Left lung (tissue), 10 donors: ENCODE results near the gene KMT2E. TPM values are rescaled to one million over a fixed set of nuclear protein-coding genes. Genes with fewer than 3 reads are reported as not detected.

ENCODE experiments used
- ATAC-seq: fragments of 200-7000 bp; cut with Tn5 transposase; one replicate; pipeline ENCODE4 v1.9.1; 2020; ENCODE audit warnings: moderate library complexity
- DNase-seq, 4 donors: peaks; one replicate each; pipeline ENCODE4 v3.0.0-alpha.2; 2013 to 2020
- H3K27ac ChIP-seq, 2 donors: fragments of 200-600 bp; sonication (generic) in 1 of 2; one replicate each; pipeline versions ENCODE4 v1.5.0 to v1.8.0; 2020 to 2021
- H3K27me3 ChIP-seq, 2 donors: fragments of 200-600 bp; sonication (generic) in 1 of 2; one replicate each; pipeline versions ENCODE4 v1.5.0 to v1.8.0; 2020 to 2021
- H3K36me3 ChIP-seq, 2 donors: fragments of 200-600 bp; sonication (generic) in 1 of 2; one replicate each; pipeline versions ENCODE4 v1.5.0 to v1.8.0; 2020 to 2021
- H3K4me1 ChIP-seq, 2 donors: fragments of 200-600 bp; one replicate each; pipeline ENCODE4 v1.8.0; 2021
- H3K4me3 ChIP-seq, 2 donors: fragments of 200-600 bp; sonication (generic) in 1 of 2; one replicate each; pipeline versions ENCODE4 v1.5.0 to v1.8.0; 2020 to 2021; ENCODE audit warnings: mild to moderate bottlenecking in 1 of 2
- H3K9me3 ChIP-seq, 2 donors: fragments of 200-600 bp; sonication (generic) in 1 of 2; one replicate each; pipeline versions ENCODE4 v1.5.0 to v1.8.0; 2020 to 2021
- intact Hi-C, 2 donors: fragments of 100-400 bp; cut with DNase I; formaldehyde crosslinking; loops; one replicate each; pipeline versions ENCODE4 v1.11.2 to v1.14.2; 2022
- polyA plus RNA-seq, 6 donors: library from polyadenylated mRNA; unstranded; fragments of 120-200 nt; gene quantifications; one replicate each; pipeline ENCODE4 v1.2.1, GENCODE V29; 2013; ENCODE audit not compliant: insufficient read length in 6 of 6
- total RNA-seq, 2 donors: library from RNA; stranded (reverse); fragmentation: NEBNext Ultra II Directional; extraction: Animal tissue kit (Norgen Biotek cat#: 25700); gene quantifications; one replicate each; pipeline ENCODE4 v1.2.1, GENCODE V29; 2021
- TF ChIP-seq, protein P1 (sequence below), 2 donors: fragments of 200-600 bp; sonication (generic) in 1 of 2; IDR thresholded peaks; one replicate each; pipeline versions ENCODE4 v1.5.0 to v1.8.0; 2021; ENCODE audit warnings: antibody characterized with exemption in 2 of 2
- donor health status: DM: no; HTN: yes; CAD: no.
- donor health status: DM: no; HTN: no; CAD: no.

The KMT2E gene
- total and polyA plus RNA-seq, 8 donors: 74.5 to 101 (median 84.7) TPM

DNA sequence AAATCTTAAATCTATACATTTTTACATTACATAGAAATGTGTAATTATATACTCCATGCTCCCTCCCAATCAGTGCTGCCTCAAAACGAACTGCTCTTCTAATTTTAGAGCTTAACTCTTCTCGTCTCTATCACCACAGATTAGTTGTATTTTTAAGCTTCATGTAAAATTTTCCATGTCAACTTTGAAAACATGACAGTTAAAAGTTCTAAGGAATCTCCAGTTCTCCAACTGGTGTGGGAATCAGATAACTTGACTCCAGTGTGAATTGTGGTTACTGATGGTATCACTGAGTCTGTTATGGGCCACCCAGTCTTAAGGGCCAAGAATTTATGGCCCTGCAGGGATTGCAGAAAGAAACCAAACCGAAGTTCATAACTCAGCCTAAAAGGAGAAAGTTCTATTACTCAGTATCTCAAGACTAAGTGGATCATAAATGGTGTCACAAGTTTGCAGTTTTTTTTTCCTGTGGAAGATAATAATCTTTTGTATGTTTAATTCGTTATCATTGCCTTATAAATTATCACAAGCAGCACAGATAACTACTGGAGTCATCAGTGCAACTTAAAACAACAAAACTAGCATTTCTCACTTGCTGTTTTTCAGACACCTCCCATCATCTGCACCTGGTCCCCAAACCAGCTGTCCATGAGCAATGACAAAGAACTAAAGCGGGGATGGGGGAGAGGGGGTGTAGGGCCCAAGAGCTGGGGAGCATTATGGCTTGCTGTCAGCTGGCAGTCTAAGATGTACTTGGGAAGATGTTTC, 31.5 kb upstream of the KMT2E start:
- no peak for DNase-seq
- TF ChIP-seq, protein P1, sequence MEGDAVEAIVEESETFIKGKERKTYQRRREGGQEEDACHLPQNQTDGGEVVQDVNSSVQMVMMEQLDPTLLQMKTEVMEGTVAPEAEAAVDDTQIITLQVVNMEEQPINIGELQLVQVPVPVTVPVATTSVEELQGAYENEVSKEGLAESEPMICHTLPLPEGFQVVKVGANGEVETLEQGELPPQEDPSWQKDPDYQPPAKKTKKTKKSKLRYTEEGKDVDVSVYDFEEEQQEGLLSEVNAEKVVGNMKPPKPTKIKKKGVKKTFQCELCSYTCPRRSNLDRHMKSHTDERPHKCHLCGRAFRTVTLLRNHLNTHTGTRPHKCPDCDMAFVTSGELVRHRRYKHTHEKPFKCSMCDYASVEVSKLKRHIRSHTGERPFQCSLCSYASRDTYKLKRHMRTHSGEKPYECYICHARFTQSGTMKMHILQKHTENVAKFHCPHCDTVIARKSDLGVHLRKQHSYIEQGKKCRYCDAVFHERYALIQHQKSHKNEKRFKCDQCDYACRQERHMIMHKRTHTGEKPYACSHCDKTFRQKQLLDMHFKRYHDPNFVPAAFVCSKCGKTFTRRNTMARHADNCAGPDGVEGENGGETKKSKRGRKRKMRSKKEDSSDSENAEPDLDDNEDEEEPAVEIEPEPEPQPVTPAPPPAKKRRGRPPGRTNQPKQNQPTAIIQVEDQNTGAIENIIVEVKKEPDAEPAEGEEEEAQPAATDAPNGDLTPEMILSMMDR (IDR thresholded peaks at IDR 0.05): no peak
- intact Hi-C loops: no loop called here
- H3K4me3 ChIP-seq: peak overlapping the region; percentile 55
- no peak for ATAC-seq
- H3K36me3 ChIP-seq: no peaks in the 10 kb centered on the region
- H3K9me3 ChIP-seq: no peaks in the 10 kb centered on the region
- H3K4me1 ChIP-seq: peaks cover 39 to 86% of the 10 kb centered on the region in 2 donors
- H3K27me3 ChIP-seq: no peaks in the 10 kb centered on the region
- peak overlapping the region; percentile 99 for H3K27ac ChIP-seq

DNA sequence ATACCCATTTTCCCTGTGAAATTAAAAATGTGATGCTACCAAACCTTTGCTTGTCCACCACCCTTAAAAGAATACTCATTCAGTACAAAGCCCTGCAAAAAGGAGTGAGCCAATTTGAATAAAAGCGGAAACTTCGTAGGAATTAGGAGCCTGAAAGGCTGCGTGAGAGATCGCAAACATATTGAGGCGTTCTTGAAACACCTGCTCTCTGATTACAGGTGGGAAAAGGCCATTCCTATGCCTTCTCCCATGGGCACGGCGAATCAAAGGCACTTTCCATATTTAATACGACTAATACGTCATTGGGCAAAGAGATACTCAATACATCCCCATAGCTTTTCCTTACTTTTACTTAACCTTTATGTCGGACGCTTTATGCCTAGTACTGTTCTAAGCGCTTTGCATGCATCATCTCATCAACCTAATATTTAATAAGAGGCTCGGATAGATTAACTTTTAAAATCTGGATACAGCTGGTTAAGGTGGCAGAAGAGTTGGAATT, 30.9 kb upstream of the KMT2E start:
- H3K9me3 ChIP-seq: no peaks in the 10 kb centered on the region
- TF ChIP-seq, protein P1 (IDR thresholded peaks at IDR 0.05): no peak
- H3K4me1 ChIP-seq: peaks cover 34 to 87% of the 10 kb centered on the region in 2 donors
- DNase-seq (no peak), ATAC-seq (peak; percentile 1)
- H3K27me3 ChIP-seq: no peaks in the 10 kb centered on the region
- peak overlapping the region; percentile 55 for H3K4me3 ChIP-seq
- H3K27ac ChIP-seq: peak overlapping the region; percentile 99
- no peaks in the 10 kb centered on the region for H3K36me3 ChIP-seq
- intact Hi-C loops: no loop called here

DNA sequence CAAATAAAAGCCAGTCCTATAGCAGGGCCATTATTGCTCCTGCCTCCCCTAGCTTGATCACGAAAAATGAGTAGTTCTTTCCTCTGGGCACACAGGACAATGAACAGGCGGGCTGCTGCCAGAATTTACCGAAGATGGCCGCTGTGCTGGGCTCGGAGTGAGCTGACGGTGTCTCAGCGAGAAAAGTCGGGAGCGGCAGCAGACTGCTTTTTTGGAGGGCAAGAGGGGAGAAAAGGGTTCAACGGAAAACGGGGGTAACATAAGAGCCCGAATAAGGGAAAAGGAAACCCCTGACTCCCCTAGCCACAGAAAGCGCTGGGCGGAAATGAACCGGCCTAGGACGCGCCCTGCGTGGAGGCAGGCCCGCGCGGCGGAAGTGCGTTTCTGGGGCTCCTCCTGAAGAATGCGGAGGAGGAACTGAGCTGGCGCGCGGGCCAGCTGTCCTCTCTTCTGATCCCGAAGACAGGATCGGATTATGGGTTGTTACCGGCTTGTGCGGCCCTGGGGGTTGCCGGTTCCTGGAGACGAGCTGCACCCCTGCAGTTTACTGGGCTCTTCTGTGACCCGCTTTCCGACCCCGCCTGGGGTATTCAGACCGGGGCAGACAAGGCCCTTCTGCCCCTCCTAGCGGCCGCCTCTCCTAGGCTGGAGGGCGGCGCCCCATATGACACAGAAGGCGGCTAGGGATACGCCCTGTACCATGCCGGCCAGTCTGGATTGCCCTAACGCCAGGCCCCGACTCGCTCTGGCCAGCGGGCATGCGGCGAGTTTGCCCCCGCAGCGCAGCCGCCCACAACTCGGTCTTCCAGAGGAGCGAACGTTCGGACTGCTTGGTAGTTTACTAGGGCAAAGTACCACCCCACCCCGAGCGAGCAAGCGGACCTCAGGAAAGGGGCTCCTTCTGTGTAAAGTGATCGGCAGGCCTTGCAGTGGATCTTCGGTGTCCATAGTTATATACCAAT, 30.1 kb upstream of the KMT2E start:
- peak; percentile 94 for ATAC-seq
- peak overlapping the region; percentile 99 for H3K27ac ChIP-seq
- no peaks in the 10 kb centered on the region for H3K36me3 ChIP-seq
- H3K4me1 ChIP-seq: peaks cover 26 to 81% of the 10 kb centered on the region in 2 donors
- TF ChIP-seq, protein P1 (IDR thresholded peaks at IDR 0.05): peak; percentile 22 to 59
- peak overlapping the region; percentile 55 for H3K4me3 ChIP-seq
- no peaks in the 10 kb centered on the region for H3K9me3 ChIP-seq
- no peaks in the 10 kb centered on the region for H3K27me3 ChIP-seq
- intact Hi-C loops: no loop called here
- peak; percentile 89 to 98 (median 92) for DNase-seq

DNA sequence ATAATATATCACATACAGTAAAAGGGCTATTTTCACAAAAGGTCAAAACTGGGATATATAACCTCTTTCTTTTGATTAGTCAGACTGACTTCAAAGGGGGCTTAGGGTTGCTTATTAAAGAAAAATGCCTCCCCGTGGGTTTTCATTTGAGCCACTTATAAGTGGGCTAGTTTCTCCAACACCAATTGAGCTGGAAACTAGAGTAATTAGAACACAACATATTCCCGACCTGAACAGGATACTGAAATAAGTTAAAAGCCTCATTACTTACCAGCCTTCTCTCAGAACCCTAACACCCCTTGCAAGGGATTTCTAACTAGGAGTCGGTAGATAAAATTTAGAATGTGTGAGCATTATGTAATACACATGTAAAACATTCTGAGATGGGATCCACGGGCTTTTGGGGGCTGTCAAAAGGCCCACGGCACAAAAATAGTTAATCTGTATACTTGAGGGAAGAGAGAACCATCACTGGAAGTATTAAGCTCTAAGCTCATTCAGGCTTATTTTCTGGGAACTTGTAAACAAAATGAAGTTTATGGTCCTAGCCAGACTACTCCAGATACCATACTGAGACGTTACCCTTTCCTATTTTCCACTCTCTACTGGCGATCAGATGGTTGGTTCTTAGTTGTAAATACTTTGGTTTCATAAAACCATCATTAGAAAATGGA, 29.3 kb upstream of the KMT2E start:
- H3K4me3 ChIP-seq: peak overlapping the region; percentile 55
- ATAC-seq: no peak
- peaks cover 20 to 73% of the 10 kb centered on the region in 2 donors for H3K4me1 ChIP-seq
- no peaks in the 10 kb centered on the region for H3K36me3 ChIP-seq
- H3K9me3 ChIP-seq: no peaks in the 10 kb centered on the region
- intact Hi-C loops: no loop called here
- TF ChIP-seq, protein P1 (IDR thresholded peaks at IDR 0.05): no peak
- peak overlapping the region; percentile 99 for H3K27ac ChIP-seq
- no peaks in the 10 kb centered on the region for H3K27me3 ChIP-seq
- DNase-seq: no peak
